Measurements from ENCODE around the gene HEG1. TPM values are rescaled to one million over a fixed set of nuclear protein-coding genes. Genes with fewer than 3 reads are reported as not detected.

Gene HEG1
- total RNA-seq, 1 experiment from 2014 or later = 69.8 TPM

- BruUV-seq (replicated peaks) = no TSS peak
- ChIA-PET CTCF (no interaction called here), POLR2A (no interaction called here)
- no peaks in the 10 kb centered on the region for H3K9me3 ChIP-seq
- H3K4me1 ChIP-seq = no peaks in the 10 kb centered on the region
- H3K4me3 ChIP-seq (ENCODE audit: low read depth, low read length) = no peak overlapping the region
- H3K27me3 ChIP-seq (replicated peaks; ENCODE audit: control insufficient read depth, insufficient read depth, low read length) = no peaks in the 10 kb centered on the region
- Mint-ChIP-seq H3K27ac (ENCODE audit: unreplicated experiment) (no peak overlapping the region), H3K4me1 (ENCODE audit: low read depth, unreplicated experiment) (peaks cover 7% of the 10 kb centered on the region), H3K27me3 (ENCODE audit: insufficient read depth, unreplicated experiment) (no peaks in the 10 kb centered on the region), H3K9me3 (ENCODE audit: unreplicated experiment) (no peaks in the 10 kb centered on the region), H3K36me3 (ENCODE audit: insufficient read depth, unreplicated experiment) (no peaks in the 10 kb centered on the region), H3K4me3 (ENCODE audit: unreplicated experiment) (no peak overlapping the region)
- TF ChIP-seq CTCF (IDR thresholded peaks at IDR 0.05; ENCODE audit: insufficient read depth in 1 of 2, low read depth in 1 of 2, low read length in 1 of 2, severe bottlenecking in 1 of 2, unreplicated experiment in 1 of 2) = no peak
- H3K36me3 ChIP-seq (ENCODE audit: control insufficient read depth, insufficient read depth, low read length) = no peaks in the 10 kb centered on the region
- intact Hi-C loops (cut with micrococcal nuclease; ENCODE audit: unreplicated experiment) = no loop called here
- no peak for DNase-seq
Measured at GRCh38 chr3:124918524-124918923, 137.3 kb downstream of the HEG1 start.

GRCh38 chr3:124916837-124917409 lies 138.9 kb downstream of the HEG1 start:
- Histone ChIP-seq H3K36me3 (ENCODE audit: control insufficient read depth, insufficient read depth, low read length) (no peaks in the 10 kb centered on the region), H3K4me3 (ENCODE audit: low read depth, low read length) (no peak overlapping the region), H3K9me3 (no peaks in the 10 kb centered on the region), H3K27me3 (replicated peaks; ENCODE audit: control insufficient read depth, insufficient read depth, low read length) (no peaks in the 10 kb centered on the region), H3K4me1 (no peaks in the 10 kb centered on the region)
- Mint-ChIP-seq H3K4me3 (ENCODE audit: unreplicated experiment) (no peak overlapping the region), H3K9me3 (ENCODE audit: unreplicated experiment) (no peaks in the 10 kb centered on the region), H3K27ac (ENCODE audit: unreplicated experiment) (no peak overlapping the region), H3K27me3 (ENCODE audit: insufficient read depth, unreplicated experiment) (no peaks in the 10 kb centered on the region), H3K36me3 (ENCODE audit: insufficient read depth, unreplicated experiment) (no peaks in the 10 kb centered on the region), H3K4me1 (ENCODE audit: low read depth, unreplicated experiment) (peaks cover 7% of the 10 kb centered on the region)
- no peak for TF ChIP-seq CTCF (IDR thresholded peaks at IDR 0.05; ENCODE audit: insufficient read depth in 1 of 2, low read depth in 1 of 2, low read length in 1 of 2, severe bottlenecking in 1 of 2, unreplicated experiment in 1 of 2)
- no peak for DNase-seq
- intact Hi-C loops (cut with micrococcal nuclease; ENCODE audit: unreplicated experiment) = no loop called here
- ChIA-PET CTCF (no interaction called here), POLR2A (no interaction called here)
- BruUV-seq (replicated peaks) = no TSS peak

Other genes with a start within 250 kb of the HEG1 start
- 123 and 132 TPM in 2 replicates for gene ITGB5, start 168.6 kb downstream of the HEG1 start, total RNA-seq (2022)
- 3.5 and 5.0 TPM in 2 replicates for gene MUC13, start 121.2 kb downstream of the HEG1 start, total RNA-seq (2022)
- gene SLC12A8, start 156.8 kb upstream of the HEG1 start, total RNA-seq (2022) = 23.3 and 28.0 TPM in 2 replicates

All from Caco-2 (cell line).